SKM-1 (cell line): ENCODE measurements around the gene TAS2R14.

Source experiments
- DNase-seq: peaks from one replicate; lab custom pipeline; 2025; ENCODE audit not compliant: unreplicated experiment; lab: John Stamatoyannopoulos, UW

Gene TAS2R14

DNA sequence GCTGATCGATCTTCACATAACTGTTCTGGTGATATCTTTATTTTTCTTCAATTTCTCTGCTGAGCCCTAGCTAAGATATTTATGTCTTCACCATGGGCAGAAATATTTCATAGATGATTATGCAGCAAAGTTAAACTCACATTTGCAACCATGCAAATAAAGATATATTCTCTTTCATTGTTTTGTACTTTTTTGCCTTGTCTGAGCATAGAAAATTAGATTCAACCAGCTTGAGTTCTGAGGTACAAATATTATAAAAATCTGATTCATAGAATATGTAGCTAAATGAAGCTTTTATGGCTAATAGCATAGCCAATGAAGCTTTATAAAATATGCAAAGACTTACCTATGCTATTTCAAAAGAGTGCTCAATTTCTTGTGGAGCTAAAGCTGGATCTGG, 29.6 kb downstream of the TAS2R14 start, which contains the start of gene TAS2R13:
TSS of gene TAS2R13 (minus strand) at position 101 of the 400 bp plus-strand sequence. CDS start 264 bp downstream, outside the sequence.
- DNase-seq: no peak

- no peak for DNase-seq
Measured at GRCh38 chr12:10904686-10905085, 34.4 kb downstream of the TAS2R14 start.

- DNase-seq: no peak
Measured at GRCh38 chr12:10901427-10901826, 37.6 kb downstream of the TAS2R14 start.

- DNase-seq: no peak
Measured at GRCh38 chr12:10900972-10901371, 38.1 kb downstream of the TAS2R14 start.

DNA sequence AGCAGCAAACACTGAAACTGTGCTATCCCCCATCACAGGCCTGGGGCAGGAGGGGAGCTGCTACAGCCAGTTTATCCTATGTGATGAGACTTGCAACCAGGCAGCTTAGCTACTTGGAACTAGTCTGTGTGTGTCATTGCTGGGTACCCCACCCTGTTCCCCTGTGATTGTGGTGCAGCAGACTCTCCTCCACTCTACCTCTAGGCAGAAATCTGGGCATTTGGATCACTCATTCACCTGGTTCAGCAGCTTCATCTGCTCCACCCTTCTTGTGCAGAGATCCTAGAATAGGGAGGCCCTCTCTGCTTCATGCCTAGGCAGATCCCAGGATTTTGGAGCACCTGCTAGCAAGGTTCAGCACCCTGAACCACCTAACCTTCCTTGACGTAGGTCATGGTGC, 38.5 kb downstream of the TAS2R14 start:
- DNase-seq: no peak

- DNase-seq: no peak
Measured at GRCh38 chr12:10896854-10897253, 42.2 kb downstream of the TAS2R14 start.

- no peak for DNase-seq
Measured at GRCh38 chr12:10891937-10892336, 47.1 kb downstream of the TAS2R14 start.

DNA sequence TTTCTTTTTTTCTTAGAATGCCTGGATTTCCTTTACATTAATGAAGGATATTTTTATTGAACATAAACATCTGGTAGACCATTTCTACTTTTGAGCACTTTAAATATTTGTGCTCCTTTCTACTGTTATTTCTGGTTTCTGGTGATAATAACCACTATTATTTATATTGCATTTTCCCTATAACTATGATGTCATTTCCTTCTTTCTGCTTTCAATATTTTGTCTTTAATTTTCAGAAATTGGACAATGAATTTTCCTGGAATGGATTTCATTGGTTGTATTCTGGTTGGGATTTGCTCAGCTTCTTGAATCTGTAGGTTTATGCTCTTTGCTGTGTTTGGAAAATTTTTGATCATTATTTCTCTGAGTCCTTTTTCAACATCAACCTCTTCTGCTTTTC, 49.8 kb downstream of the TAS2R14 start:
- no peak for DNase-seq
